IMR-90 (cell line): ENCODE results near the gene DSCAM. TPM values are rescaled to one million over a fixed set of nuclear protein-coding genes. Genes with fewer than 3 reads are reported as not detected.

Source experiments
- ATAC-seq: fragments of 200-7000 bp; cut with Tn5 transposase; 2 replicates; pipeline ENCODE4 v1.9.1; 2020; ENCODE audit warnings: low read depth, mild to moderate bottlenecking, moderate library complexity
- BruUV-seq: library from RNA; stranded (reverse); fragments of 400-500 nt; replicated peaks from 2 replicates; lab custom pipeline; 2021; lab: Mats Ljungman, UMichigan
- CTCF ChIA-PET: fragments of 300-600 bp; formaldehyde crosslinking; extraction: SDS; loops from one replicate; lab custom pipeline; 2021; ENCODE audit warnings: antibody characterized with exemption; lab: Yijun Ruan, JAX
- POLR2A ChIA-PET: fragments of 300-600 bp; sonication (Branson Sonifier 250); formaldehyde crosslinking; loops from one replicate; lab custom pipeline; 2022; ENCODE audit warnings: antibody characterized with exemption; ENCODE audit not compliant: unreplicated experiment; lab: Charles Lee
- DNase-seq: peaks from one replicate; pipeline ENCODE4 v3.0.0; 2013
- H2AFZ ChIP-seq: replicated peaks from 2 replicates; pipeline ENCODE3; 2013; ENCODE audit warnings: low read length, mild to moderate bottlenecking; ENCODE audit not compliant: poor library complexity
- H2AK5ac ChIP-seq: 2 replicates; pipeline ENCODE4 v1.6.1; 2013; ENCODE audit warnings: low read depth, low read length, inconsistent platforms
- H2AK9ac ChIP-seq: replicated peaks from 2 replicates; pipeline ENCODE3; 2013; ENCODE audit warnings: mild to moderate bottlenecking, low read depth, low read length, moderate library complexity; ENCODE audit not compliant: poor library complexity
- H2BK120ac ChIP-seq: 2 replicates; pipeline ENCODE4 v1.6.1; 2013; ENCODE audit warnings: low read depth, low read length, inconsistent platforms
- H2BK15ac ChIP-seq: 3 replicates; pipeline ENCODE4 v1.6.1; 2013; ENCODE audit warnings: low read depth, low read length, inconsistent platforms
- H2BK20ac ChIP-seq: 2 replicates; pipeline ENCODE4 v1.6.1; 2013; ENCODE audit warnings: low read depth, mild to moderate bottlenecking, inconsistent platforms, low read length, moderate library complexity
- H2BK5ac ChIP-seq: 2 replicates; pipeline ENCODE4 v1.6.1; 2013; ENCODE audit warnings: mild to moderate bottlenecking, low read depth, low read length, inconsistent platforms; ENCODE audit not compliant: poor library complexity, severe bottlenecking
- H3K14ac ChIP-seq: replicated peaks from 2 replicates; pipeline ENCODE4 v1.6.1; 2013; ENCODE audit warnings: low read depth, low read length, inconsistent platforms
- H3K18ac ChIP-seq: 2 replicates; pipeline ENCODE4 v1.6.1; 2013; ENCODE audit warnings: low read depth, low read length, control low read depth
- H3K23ac ChIP-seq: 2 replicates; pipeline ENCODE4 v1.6.1; 2013; ENCODE audit warnings: low read depth, low read length, inconsistent platforms
- H3K27ac ChIP-seq: 2 replicates; pipeline ENCODE4 v1.5.1; 2013; ENCODE audit warnings: mild to moderate bottlenecking, control low read depth, low read length; ENCODE audit not compliant: insufficient read depth
- H3K27me3 ChIP-seq: 2 replicates; pipeline ENCODE4 v1.6.1; 2013; ENCODE audit warnings: low read length; ENCODE audit not compliant: control insufficient read depth, insufficient read depth
- H3K36me3 ChIP-seq: 2 replicates; pipeline ENCODE4 v1.6.1; 2013; ENCODE audit warnings: low read length, mixed read lengths; ENCODE audit not compliant: control insufficient read depth, insufficient read depth
- H3K4ac ChIP-seq: 2 replicates; pipeline ENCODE4 v1.6.1; 2013; ENCODE audit warnings: low read depth, low read length, inconsistent platforms
- H3K4me1 ChIP-seq: 2 replicates; pipeline ENCODE4 v1.6.1; 2013; ENCODE audit warnings: low read length, mixed read lengths; ENCODE audit not compliant: control insufficient read depth, insufficient read depth
- H3K4me2 ChIP-seq: 2 replicates; pipeline ENCODE4 v1.6.1; 2013; ENCODE audit warnings: low read depth, mild to moderate bottlenecking, control low read depth, low read length, moderate library complexity
- H3K4me3 ChIP-seq: 2 replicates; pipeline ENCODE4 v1.5.1; 2013; ENCODE audit warnings: low read depth, mild to moderate bottlenecking, control low read depth, low read length, moderate library complexity; ENCODE audit not compliant: insufficient read depth
- H3K56ac ChIP-seq: 2 replicates; pipeline ENCODE4 v1.6.1; 2013; ENCODE audit warnings: low read length, inconsistent platforms; ENCODE audit not compliant: insufficient read depth; ENCODE audit errors: extremely low read depth
- H3K79me1 ChIP-seq, 2 experiments: 2 replicates each; pipeline ENCODE4 v1.6.1; 2013; ENCODE audit warnings: low read length in 2 of 2, inconsistent platforms in 1 of 2, low read depth in 1 of 2
- H3K9ac ChIP-seq: 2 replicates; pipeline ENCODE4 v1.6.1; 2013; ENCODE audit warnings: low read depth, low read length, control low read depth
- H3K9me1 ChIP-seq: 2 replicates; pipeline ENCODE4 v1.6.1; 2013; ENCODE audit warnings: low read length, inconsistent platforms; ENCODE audit not compliant: insufficient read depth
- H3K9me3 ChIP-seq: 2 replicates; pipeline ENCODE4 v1.6.1; 2013; ENCODE audit warnings: low read length; ENCODE audit not compliant: control insufficient read depth, insufficient read depth
- H4K20me1 ChIP-seq: 2 replicates; pipeline ENCODE4 v1.6.1; 2013; ENCODE audit warnings: low read length, inconsistent platforms; ENCODE audit not compliant: insufficient read depth
- H4K5ac ChIP-seq: 2 replicates; pipeline ENCODE4 v1.6.1; 2013; ENCODE audit warnings: mild to moderate bottlenecking, low read depth, low read length, control low read depth
- H4K8ac ChIP-seq, 2 experiments: 2 replicates each; pipeline ENCODE4 v1.6.1; 2013; ENCODE audit warnings: low read depth in 2 of 2, low read length in 2 of 2, control low read depth in 1 of 2, inconsistent platforms in 1 of 2
- H4K91ac ChIP-seq: 2 replicates; pipeline ENCODE4 v1.6.1; 2013; ENCODE audit warnings: low read depth, low read length, inconsistent platforms; ENCODE audit not compliant: insufficient read depth
- BHLHE40 ChIP-seq: fragments of 150-350 bp; IDR thresholded peaks from 2 replicates; pipeline ENCODE4 v1.6.1; 2016; ENCODE audit warnings: mild to moderate bottlenecking, low read depth, low read length
- CEBPB ChIP-seq: IDR thresholded peaks from 2 replicates; pipeline ENCODE4 v1.6.1; 2012; ENCODE audit warnings: low read depth, low read length, improper control_type of control experiment
- CHD1 ChIP-seq: IDR thresholded peaks from 2 replicates; pipeline ENCODE4 v1.6.1; 2012; ENCODE audit warnings: low read depth, low read length, improper control_type of control experiment
- FOS ChIP-seq: fragments of 150-350 bp; IDR thresholded peaks from 2 replicates; pipeline ENCODE4 v1.6.1; 2016; ENCODE audit warnings: low read depth, low read length
- MAFK ChIP-seq: IDR thresholded peaks from 2 replicates; pipeline ENCODE4 v1.6.1; 2012; ENCODE audit warnings: low read depth, low read length, improper control_type of control experiment
- MAZ ChIP-seq: IDR thresholded peaks from 2 replicates; pipeline ENCODE4 v1.6.1; 2012; ENCODE audit warnings: low read depth, mild to moderate bottlenecking, low read length, improper control_type of control experiment, moderate library complexity, borderline replicate concordance
- MXI1 ChIP-seq: IDR thresholded peaks from 2 replicates; pipeline ENCODE4 v1.6.1; 2012; ENCODE audit warnings: low read depth, mild to moderate bottlenecking, low read length, moderate library complexity, borderline replicate concordance
- NFE2L2 ChIP-seq: fragments of 150-350 bp; IDR thresholded peaks from 2 replicates; pipeline ENCODE4 v1.6.1; 2016; ENCODE audit warnings: low read depth, mild to moderate bottlenecking, low read length
- POLR2A ChIP-seq: IDR thresholded peaks from 2 replicates; pipeline ENCODE4 v1.6.1; 2012; ENCODE audit warnings: mild to moderate bottlenecking, low read depth, low read length
- RAD21 ChIP-seq: IDR thresholded peaks from 2 replicates; pipeline ENCODE4 v1.6.1; 2012; ENCODE audit warnings: low read length, improper control_type of control experiment
- RCOR1 ChIP-seq: IDR thresholded peaks from 2 replicates; pipeline ENCODE4 v1.6.1; 2012; ENCODE audit warnings: mild to moderate bottlenecking, low read length, improper control_type of control experiment; ENCODE audit not compliant: insufficient replicate concordance
- RFX5 ChIP-seq: IDR thresholded peaks from 2 replicates; pipeline ENCODE4 v1.8.0; 2012; ENCODE audit warnings: low read depth, mild to moderate bottlenecking, low read length, moderate library complexity
- SMC3 ChIP-seq: fragments of 150-350 bp; IDR thresholded peaks from 2 replicates; pipeline ENCODE4 v1.6.1; 2016; ENCODE audit warnings: low read depth, mild to moderate bottlenecking, antibody characterized with exemption, low read length, moderate library complexity
- WGBS, 2 experiments: methylation state at CpG; one replicate each; pipeline versions ENCODE4 v1.1.5 to v1.1.7; 2013; ENCODE audit warnings: missing lambda C conversion rate in 2 of 2; ENCODE audit not compliant: insufficient read length in 1 of 2; ENCODE audit errors: extremely low coverage in 2 of 2; 5-methylcytosine and 5-hydroxymethylcytosine counted together
- dilution Hi-C: fragments of 300-500 bp; cut with HindIII; formaldehyde crosslinking; loops from one replicate; pipeline ENCODE4 v1.14.3; 2018; ENCODE audit warnings: low sequenced_read_pairs; ENCODE audit not compliant: unreplicated experiment
- in situ Hi-C: fragments of 300-500 bp; cut with MboI; formaldehyde crosslinking; loops from 3 replicates; pipeline ENCODE4 v1.14.3; 2019; ENCODE audit warnings: low sequenced_read_pairs, inconsistent platforms, mixed read lengths
- intact Hi-C: fragments of 100-400 bp; cut with micrococcal nuclease; formaldehyde crosslinking; loops from 2 replicates; pipeline ENCODE4 v1.10.0; 2022
- polyA plus RNA-seq, 3 experiments: library from polyadenylated mRNA; depleted of rRNA; stranded (reverse); fragments of >200 nt; gene quantifications; 2 replicates each; pipeline ENCODE4 v1.2.3, GENCODE V29; 2012; ENCODE audit warnings: low replicate concordance in 1 of 3
- total RNA-seq: library from RNA; depleted of rRNA; stranded (reverse); fragments of >200 nt; gene quantifications from 2 replicates; pipeline ENCODE4 v1.2.3, GENCODE V29; 2012
- TF ChIP-seq, protein P1 (sequence below): conservative IDR thresholded peaks from 2 replicates; pipeline ENCODE4 v1.5.1; 2012; ENCODE audit warnings: mild to moderate bottlenecking, low read depth, low read length, improper control_type of control experiment
- TF ChIP-seq, protein P2 (sequence below): fragments of 150-350 bp; IDR thresholded peaks from 2 replicates; pipeline ENCODE4 v1.6.1; 2016; ENCODE audit warnings: low read depth, mild to moderate bottlenecking, low read length, moderate library complexity, borderline replicate concordance
- TF ChIP-seq, protein P3 (sequence below): fragments of 150-350 bp; IDR thresholded peaks from 2 replicates; pipeline ENCODE4 v1.6.1; 2017; ENCODE audit warnings: mild to moderate bottlenecking, antibody characterized with exemption, low read length, low read depth

The DSCAM gene
- total and polyA plus RNA-seq, 2 of the 4 experiments (the other 2 are of a cell fraction): under 0.01 to 0.02 TPM

DNA sequence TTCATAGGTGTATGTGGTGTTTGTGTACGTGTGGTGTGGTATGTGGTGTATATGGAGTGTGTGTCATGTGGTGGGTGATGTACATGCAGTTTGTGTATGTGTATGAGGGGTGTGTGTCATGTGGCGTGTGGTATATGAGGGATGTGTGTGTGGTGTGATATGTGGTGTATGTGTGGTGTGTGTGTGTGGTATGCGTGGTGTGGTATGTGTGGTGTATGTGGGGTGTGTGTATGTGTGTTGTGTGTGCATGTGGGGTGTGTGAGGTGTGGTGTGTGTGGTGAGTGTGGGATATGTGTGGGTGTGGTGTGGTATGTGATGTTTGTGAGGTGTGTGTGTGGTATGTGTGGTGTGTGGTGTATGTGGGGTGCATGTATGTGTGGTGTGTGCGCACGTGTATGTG, 707.3 kb downstream of the DSCAM start:
- Histone ChIP-seq H3K18ac (no peak overlapping the region), H3K56ac (no peak overlapping the region), H3K27me3 (no peaks in the 10 kb centered on the region), H2AFZ (no peak overlapping the region), H3K9me1 (no peaks in the 10 kb centered on the region), H2BK5ac (peak overlapping the region; percentile 88), H2BK120ac (no peak overlapping the region), H3K23ac (no peak overlapping the region), H3K9me3 (peaks cover 28% of the 10 kb centered on the region), H4K8ac (no peak overlapping the region), H2BK15ac (no peak overlapping the region), H2AK5ac (no peak overlapping the region), H3K79me1 (no peaks in the 10 kb centered on the region), H3K14ac (no peak overlapping the region), H3K4me3 (no peak overlapping the region), H3K27ac (no peak overlapping the region), H3K4me2 (no peak overlapping the region), H3K36me3 (no peaks in the 10 kb centered on the region), H3K4ac (no peak overlapping the region), H4K20me1 (no peaks in the 10 kb centered on the region), H4K5ac (no peak overlapping the region), H4K91ac (no peak overlapping the region), H3K4me1 (no peaks in the 10 kb centered on the region), H2AK9ac (peak overlapping the region; percentile 65), H2BK20ac (no peak overlapping the region), H3K9ac (no peak overlapping the region)
- ChIA-PET POLR2A (no interaction called here), CTCF (no interaction called here)
- dilution Hi-C loops: no loop called here
- 87% methylated on average over 3 of the region's 5 CpGs; no CpG with 5 or more reads in 1 of the 2 experiments for WGBS, 2 experiments
- intact Hi-C loops: loop anchor here (5.0 kb wide), 1 partner anchor 928 kb away; no protein-coding TSS in a partner anchor
- TF ChIP-seq MAZ (no peak), RFX5 (no peak), SMC3 (no peak), MAFK (no peak), CHD1 (no peak), CEBPB (no peak), BHLHE40 (no peak), NFE2L2 (no peak), MXI1 (no peak), FOS (no peak), RAD21 (no peak), POLR2A (no peak), RCOR1 (no peak)
- TF ChIP-seq, protein P1, sequence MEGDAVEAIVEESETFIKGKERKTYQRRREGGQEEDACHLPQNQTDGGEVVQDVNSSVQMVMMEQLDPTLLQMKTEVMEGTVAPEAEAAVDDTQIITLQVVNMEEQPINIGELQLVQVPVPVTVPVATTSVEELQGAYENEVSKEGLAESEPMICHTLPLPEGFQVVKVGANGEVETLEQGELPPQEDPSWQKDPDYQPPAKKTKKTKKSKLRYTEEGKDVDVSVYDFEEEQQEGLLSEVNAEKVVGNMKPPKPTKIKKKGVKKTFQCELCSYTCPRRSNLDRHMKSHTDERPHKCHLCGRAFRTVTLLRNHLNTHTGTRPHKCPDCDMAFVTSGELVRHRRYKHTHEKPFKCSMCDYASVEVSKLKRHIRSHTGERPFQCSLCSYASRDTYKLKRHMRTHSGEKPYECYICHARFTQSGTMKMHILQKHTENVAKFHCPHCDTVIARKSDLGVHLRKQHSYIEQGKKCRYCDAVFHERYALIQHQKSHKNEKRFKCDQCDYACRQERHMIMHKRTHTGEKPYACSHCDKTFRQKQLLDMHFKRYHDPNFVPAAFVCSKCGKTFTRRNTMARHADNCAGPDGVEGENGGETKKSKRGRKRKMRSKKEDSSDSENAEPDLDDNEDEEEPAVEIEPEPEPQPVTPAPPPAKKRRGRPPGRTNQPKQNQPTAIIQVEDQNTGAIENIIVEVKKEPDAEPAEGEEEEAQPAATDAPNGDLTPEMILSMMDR: no peak
- TF ChIP-seq, protein P2, sequence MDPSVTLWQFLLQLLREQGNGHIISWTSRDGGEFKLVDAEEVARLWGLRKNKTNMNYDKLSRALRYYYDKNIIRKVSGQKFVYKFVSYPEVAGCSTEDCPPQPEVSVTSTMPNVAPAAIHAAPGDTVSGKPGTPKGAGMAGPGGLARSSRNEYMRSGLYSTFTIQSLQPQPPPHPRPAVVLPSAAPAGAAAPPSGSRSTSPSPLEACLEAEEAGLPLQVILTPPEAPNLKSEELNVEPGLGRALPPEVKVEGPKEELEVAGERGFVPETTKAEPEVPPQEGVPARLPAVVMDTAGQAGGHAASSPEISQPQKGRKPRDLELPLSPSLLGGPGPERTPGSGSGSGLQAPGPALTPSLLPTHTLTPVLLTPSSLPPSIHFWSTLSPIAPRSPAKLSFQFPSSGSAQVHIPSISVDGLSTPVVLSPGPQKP: no peak
- TF ChIP-seq, protein P3, sequence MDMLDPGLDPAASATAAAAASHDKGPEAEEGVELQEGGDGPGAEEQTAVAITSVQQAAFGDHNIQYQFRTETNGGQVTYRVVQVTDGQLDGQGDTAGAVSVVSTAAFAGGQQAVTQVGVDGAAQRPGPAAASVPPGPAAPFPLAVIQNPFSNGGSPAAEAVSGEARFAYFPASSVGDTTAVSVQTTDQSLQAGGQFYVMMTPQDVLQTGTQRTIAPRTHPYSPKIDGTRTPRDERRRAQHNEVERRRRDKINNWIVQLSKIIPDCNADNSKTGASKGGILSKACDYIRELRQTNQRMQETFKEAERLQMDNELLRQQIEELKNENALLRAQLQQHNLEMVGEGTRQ: no peak
- in situ Hi-C loops: no loop called here
- no peak for DNase-seq
- no TSS peak for BruUV-seq
- no peak for ATAC-seq
